ENCODE results near the gene MIOX.
"Not testable (repeated sequence)": the region's sequence is repeated elsewhere in the genome, so short reads cannot be mapped to it uniquely, and the experiment has no call there.

Gene MIOX

DNA sequence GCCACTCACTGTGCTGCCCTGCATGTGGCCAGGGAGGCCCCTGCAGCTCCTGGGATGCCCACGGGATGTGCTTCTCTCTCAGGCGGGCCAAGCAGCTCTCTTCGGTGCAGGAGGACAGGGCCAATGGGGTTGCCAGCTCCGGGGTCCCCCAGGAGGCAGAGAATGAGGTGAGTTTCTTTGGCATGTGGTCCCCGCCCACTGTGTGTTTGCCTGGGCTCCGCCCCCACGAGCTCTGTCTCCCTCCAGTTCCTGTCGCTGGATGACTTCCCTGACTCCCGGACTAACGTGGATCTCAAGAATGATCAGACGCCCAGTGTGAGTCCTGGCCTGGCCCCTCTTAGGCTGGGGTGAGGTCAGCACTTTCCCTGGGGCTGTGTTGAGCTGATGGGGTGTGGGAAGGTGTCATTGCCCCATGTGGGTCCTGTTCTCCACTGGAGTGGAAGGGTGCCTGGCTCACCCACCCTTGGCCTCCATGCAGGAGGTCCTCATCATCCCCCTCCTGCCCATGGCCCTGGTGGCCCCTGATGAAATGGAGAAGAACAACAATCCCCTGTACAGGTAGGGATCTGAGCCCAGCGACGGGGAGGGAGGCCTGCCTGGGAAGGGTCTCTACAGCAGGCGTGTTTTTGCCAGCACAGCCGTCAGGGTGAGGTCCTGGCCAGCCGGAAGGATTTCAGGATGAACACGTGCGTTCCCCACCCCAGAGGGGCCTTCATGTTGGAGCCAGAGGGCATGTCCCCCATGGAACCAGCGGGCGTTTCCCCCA lies 31.0 kb downstream of the MIOX start:
- DNase-seq (no peak), ATAC-seq (no peak)

GRCh38 chr22:50518606-50519005 lies 31.9 kb downstream of the MIOX start:
- ATAC-seq: no peak
- DNase-seq: no peak

- ATAC-seq (no peak), DNase-seq (no peak)
Measured at GRCh38 chr22:50519151-50519550, 32.5 kb downstream of the MIOX start.

GRCh38 chr22:50520184-50520583 lies 33.5 kb downstream of the MIOX start:
- DNase-seq, ATAC-seq: not testable (repeated sequence)

- no peak for ATAC-seq
- DNase-seq: no peak
Measured at GRCh38 chr22:50520826-50521453, 34.3 kb downstream of the MIOX start.

DNA sequence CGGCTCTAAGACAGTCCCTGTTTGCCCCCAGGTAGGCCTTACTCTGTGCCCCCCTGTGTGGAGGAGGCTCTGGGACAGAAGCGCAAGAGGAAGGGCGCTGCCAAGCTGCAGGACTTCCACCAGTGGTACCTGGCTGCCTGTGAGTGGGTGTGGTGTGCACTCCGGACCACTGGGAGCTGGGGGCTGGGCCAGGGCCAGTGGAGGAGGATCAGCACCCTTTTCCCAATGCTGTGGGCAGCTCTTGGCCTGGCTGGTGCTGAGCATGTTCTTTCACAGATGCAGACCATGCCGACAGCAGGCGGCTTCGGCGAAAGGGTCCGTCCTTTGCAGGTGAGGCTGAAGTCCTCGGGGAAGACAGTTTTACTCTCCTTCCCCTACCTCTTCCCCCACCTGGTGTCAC lies 35.1 kb downstream of the MIOX start:
- no peak for DNase-seq
- no peak for ATAC-seq

- DNase-seq: no peak
Measured at GRCh38 chr22:50522208-50522805, 35.6 kb downstream of the MIOX start.

DNA sequence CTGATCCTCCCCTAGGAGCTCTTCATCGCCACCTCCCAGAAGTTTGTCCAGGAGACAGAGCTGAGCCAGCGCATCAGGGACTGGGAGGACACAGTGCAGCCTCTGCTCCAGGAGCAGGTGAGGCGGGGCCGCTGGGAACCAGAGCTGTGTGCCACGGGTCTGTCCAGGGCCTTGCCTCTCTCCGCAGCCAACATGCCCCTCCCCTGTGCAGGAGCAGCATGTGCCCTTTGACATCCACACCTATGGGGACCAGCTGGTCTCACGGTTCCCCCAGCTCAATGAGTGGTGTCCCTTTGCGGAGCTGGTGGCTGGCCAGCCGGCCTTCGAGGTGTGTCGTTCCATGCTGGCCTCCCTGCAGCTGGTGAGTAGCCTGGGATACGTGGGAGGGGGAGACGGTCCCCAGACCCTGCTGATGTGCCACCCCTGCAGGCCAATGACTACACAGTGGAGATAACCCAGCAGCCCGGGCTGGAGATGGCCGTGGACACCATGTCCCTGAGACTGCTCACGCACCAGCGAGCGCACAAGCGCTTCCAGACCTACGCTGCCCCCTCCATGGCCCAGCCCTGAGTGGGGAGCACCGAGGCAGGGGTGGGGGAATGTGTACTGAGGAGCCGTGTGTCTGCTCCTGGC lies 36.3 kb downstream of the MIOX start:
- ATAC-seq: no peak
- no peak for DNase-seq

More at GRCh38 chr22:50522208-50522805, 35.6 kb downstream of the MIOX start:
- ATAC-seq: no peak

DNA sequence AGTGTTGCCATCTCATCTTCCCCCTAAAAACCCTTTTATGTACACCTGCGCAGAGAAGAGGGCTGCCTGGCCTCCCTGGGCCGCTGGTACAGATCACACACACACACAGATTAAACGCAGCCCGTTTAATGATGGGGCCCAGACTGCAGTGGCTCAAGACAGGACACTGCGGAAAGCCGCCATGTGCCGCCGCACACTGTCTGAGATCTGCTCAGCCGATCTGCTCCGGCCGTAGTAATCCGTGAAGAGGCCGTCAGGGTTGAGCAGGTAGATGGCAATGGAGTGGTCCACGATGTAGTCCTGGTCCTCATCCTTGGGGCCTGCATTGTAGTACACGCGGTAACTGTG lies 36.8 kb downstream of the MIOX start:
- ATAC-seq: no peak
- DNase-seq: no peak

DNA sequence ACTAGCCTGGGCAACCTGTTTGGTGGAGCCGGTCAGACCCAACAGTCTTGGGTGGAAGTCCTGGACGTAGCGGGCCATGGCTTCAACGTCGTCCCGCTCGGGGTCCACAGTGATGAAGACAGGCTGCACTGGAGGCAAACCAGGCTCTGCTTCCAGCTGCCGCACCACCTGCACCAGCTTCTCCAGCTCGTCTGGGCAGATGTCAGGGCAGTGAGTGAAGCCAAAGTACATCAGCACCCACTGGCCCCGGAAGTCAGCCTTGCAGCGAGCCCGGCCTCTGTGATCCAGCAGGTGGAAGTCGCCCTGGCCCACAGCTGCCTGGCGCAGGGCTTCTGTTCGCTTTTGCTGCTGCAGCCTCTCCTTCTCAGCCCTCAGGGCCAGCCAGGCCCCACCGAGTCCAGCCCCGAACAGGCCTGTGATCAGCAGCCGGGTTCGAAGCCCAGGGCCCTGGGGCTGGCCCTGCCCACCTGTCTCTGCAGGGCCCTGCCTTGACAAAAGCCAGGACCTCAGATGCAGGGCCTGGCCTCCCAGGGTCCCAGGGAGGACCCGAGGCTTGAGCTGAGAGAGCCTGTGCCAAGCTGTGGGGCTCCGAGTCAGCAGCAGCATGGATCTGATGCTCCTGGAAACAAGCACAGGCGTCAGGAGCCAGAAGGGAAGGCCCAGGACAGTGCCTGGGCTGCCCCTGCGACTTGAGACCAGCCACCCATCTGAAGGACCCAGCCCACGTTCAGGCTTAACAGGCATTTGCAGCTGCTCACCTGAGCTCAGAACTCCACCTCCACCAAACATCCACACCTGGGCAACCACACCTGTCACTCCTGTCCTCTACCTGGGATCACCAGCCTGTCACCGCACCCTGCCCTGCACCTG lies 37.4 kb downstream of the MIOX start:
- DNase-seq (no peak), ATAC-seq (no peak)

- ATAC-seq: no peak
- no peak for DNase-seq
Measured at GRCh38 chr22:50524676-50525103, 38.0 kb downstream of the MIOX start.

DNA sequence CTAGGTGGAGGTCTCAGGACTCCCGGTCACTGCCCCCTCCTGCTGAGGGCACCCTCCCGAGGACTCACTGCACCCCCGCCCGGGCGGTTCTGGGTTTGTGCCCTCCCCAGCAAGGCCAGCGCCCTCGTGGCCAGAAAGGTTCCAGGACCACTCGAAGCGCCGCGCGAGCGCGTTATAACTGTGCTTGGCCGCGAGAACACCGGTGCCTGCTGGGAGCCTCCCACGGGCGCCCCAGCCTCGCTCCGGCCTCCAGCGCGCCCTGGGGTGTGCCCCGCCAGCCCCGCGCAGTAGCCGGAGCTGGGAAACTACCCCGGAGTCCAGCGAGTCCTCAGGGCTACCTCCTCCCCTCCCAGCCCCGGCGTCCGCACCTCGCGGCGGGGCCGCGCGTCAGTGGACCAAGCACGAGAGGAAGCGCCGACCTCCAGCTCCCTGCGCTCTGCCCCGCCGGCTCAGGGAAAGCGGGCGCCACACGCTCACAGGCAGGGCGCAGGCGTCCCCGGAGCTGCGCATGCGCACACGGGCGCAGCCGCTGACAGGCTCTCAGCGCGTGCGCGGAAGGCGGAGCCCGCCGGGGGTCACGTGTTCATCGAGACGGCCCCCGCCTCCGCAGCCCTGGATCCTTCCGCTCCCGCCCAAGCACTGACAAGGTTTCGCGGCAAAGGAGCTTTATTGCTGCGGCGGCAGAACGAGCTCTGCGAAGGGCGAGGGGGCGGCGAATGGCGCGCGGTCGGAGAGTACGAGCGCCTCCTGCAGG lies 38.6 kb downstream of the MIOX start, which contains the start of gene SCO2:
SCO2 (minus strand) TSS at position 495 of the 754 bp plus-strand sequence. CDS start 1,187 bp downstream, outside the sequence.
- ATAC-seq (peak; percentile 49), DNase-seq (peak; percentile 99)

- no peak for ATAC-seq
Measured at GRCh38 chr22:50525858-50526107, 39.1 kb downstream of the MIOX start.

GRCh38 chr22:50526108-50526833 lies 39.6 kb downstream of the MIOX start:
- DNase-seq: peak; percentile 91
- ATAC-seq: peak; percentile 30

More at GRCh38 chr22:50525858-50526107, 39.1 kb downstream of the MIOX start:
- DNase-seq: no peak

DNA sequence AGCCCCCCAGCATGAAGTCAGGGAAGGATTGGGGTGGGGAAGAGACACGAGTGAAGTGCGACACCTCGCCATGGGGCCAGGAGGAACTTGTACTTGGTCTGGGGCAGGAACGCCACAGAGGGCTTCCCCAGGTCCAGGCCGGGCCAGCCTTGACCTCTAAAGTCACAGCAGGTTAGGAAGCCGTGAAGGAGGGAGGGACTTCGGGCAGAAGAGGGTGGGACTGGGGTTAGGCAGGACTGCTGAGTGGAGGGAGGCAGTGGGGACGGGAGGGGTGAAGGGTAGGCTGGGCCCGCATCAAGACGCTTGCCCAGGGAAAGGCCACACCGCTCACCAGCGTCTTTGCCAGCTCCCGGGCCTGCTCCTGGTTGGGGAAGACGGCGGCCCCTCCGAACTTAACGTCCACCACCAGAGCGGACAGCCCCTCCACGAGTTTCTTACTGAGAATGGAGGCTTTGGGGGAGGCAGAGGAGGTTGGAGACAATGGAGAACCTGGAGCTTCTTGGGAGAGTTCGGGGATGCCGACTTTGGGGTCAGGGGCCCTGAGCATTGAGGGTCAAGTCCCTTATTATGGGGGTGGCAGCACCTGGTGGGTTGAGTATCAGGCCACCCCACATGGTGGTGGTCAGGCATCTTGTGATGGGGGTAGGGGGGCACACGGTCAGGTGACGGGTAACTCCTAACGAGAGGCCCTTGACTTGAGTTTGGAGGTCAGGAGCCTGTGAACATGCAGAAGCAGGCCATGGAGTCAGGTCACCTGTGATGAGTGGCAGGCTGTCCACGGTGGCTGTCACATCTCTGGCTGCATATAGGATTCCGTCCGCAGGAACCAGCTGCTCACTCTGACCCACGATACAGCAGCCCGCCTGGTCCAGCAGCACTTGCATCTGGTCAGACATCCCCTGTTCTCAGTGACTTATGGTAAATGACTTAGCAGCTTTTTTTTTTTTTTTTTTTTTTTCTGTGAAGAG lies 40.5 kb downstream of the MIOX start:
- ATAC-seq: peak; percentile 6

DNA sequence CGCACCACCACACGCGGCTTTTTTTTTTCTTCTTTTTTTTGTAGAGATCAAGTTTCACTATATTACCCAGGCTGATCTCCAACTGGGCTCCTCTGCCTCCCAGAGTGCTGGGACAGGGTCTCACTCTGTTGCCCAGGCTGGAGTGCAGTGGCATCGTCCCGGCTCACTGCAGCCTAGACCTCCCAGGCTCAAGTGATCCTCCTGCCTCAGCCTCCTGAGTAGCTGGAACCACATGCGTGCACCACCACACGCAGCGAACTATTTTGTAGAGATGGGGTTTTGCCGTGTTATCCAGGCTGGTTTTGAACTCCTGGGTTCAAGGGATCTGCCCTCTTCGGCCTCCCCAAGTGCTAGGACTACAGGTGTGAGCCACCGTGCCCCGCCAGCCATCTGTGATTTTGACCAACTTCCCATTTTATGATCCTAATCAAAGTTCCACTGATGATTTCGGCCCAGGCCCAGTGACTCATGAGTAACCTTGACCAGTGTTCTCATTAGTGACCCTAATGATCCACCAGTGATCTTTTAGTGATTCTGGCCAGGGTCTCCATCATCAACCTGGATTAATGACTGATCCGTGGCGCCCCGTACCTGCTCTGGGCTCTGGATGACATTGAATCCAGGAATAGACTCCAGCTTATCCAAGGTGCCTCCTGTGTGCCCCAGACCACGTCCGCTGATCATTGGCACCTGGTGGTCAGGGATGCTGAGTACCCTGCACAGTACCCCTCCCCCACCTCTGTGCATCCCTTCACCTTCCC lies 41.4 kb downstream of the MIOX start:
- DNase-seq (no peak), ATAC-seq (no peak)

More for the DNA sequence above, 40.5 kb downstream of the MIOX start:
- DNase-seq: peak; percentile 71

- no peak for ATAC-seq
- peak; percentile 27 for DNase-seq
Measured at GRCh38 chr22:50528682-50529415, 42.2 kb downstream of the MIOX start.

GRCh38 chr22:50529416-50529896 lies 42.8 kb downstream of the MIOX start:
- ATAC-seq (no peak), DNase-seq (no peak)

Data from stimulated activated naive CD8-positive, alpha-beta T cell treated with anti-CD3 and anti-CD28 coated beads, Interleukin-15, Interleukin-2, amounts not matched to agents 100 U/mL and 50 U/mL, for 24 hours (primary cell).